ENCODE results near the gene S100A3.
"Not testable (repeated sequence)": the region's sequence is repeated elsewhere in the genome, so short reads cannot be mapped to it uniquely, and the experiment has no call there.

The S100A3 gene

DNA sequence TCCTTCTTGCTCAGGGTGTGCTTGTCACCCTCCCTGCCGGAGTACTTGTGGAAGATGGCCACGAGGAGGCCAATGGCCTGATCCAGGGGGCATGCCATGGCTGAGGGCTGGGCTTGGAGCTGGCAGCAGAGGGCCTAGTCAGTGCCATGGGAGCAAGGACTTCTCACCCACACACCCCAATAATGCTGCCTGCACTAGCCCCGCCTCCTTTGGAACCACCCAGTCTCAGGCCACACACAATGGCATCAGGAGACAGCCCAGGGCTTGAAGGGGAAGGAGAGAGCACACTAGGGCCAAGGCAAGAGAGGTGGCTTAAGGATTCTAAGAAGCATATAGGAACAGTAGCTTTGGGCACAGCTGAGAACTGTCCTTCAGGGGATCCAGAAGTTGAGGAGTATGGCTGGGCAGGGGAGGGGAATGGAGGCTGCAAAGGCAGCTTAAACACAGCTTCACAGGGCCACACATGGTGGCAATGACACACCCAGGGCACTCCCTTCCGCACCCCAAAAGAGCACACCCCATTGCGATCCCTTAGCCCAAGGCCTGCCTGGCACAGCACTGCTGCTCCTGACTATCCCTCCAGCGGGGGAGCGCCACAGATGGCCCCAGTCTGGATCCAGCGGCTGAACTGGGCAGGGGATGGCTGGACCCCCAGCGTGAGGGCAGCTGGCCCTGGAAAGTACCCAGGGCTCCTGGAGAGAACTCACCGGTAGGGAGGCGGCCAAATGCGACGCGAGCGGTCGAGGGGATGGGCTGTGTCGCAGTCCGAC is 13.6 kb downstream of the S100A3 start, which contains the start of gene S100A6:
S100A6 (minus strand) TSS at position 750 of the 770 bp plus-strand sequence; CDS start at position 98, 652 bp downstream.
- peak in 1 of 2 experiments; percentile 51 for DNase-seq (ENCODE audit: low read depth in 2 of 2)

DNA sequence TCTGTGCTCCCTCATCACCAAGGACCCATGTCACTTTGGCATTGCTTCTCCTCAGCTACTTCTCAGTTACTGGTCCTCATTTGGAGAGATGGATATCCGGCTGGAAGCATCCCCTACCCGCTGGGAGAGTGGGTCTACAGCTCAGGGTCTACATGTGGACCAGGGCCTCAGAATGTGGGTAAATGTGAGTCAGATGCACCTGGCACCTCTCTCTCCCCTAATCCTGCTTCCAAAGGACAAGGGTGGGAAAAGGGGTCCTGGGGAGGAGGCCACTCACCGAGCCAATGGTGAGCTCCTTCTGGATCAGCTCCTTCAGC is 14.2 kb downstream of the S100A3 start:
- DNase-seq (ENCODE audit: low read depth in 2 of 2) = no peak

DNA sequence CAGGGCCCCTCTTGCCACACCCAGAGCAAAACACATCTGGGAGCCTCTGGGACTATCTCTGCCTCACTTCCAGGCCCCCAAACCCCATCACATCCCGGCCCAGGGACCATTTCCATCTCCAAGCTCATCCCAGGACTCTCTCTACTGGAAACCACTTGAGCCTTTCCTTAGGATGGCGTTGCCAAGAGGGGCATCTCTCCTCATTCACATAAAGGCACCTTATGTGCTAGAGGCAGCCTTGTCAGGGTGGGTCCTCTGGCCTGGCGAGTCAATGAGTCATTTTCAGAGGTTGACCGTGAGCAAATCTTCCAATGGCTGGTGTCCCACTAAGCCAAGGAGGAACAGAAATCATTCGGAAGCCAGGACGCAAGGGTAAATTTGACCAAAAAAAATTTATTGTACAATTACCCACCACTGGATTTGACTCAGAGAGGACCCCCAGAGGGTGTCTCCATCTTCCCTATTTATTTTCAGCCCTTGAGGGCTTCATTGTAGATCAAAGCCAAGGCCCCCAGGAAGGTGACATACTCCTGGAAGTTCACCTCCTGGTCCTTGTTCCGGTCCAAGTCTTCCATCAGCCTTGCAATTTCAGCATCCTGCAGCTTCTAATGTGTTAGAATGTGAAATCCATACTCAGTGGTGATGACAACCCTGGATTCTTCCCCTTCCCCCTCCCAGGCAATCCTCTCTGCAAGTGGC is 14.7 kb downstream of the S100A3 start:
- DNase-seq (ENCODE audit: low read depth in 2 of 2) = no peak

DNA sequence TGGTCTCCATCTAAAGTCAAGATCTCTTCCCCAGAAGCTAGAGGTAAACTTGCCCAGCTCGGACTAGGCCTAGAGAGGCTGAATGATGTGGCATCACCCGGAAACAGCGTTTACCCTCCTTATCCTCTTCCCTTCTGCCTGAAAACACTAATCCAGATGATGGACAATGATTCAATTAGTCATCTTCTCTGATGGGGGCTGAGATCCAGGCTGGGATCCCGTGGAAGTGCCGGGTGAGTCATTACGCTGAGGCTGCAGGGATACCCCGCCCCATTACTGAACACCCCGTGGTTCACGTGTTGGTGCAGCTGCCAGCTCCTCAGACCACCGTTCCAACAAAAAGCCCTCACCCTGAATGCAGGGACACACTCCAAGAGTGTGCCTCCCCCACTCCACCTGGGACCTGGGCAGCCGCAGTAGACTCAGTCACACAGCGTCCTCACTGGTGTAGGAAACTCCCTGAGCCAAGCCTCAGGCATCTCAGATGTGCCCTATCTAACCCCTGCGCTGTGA is 15.3 kb downstream of the S100A3 start:
- no peak for DNase-seq (ENCODE audit: low read depth in 2 of 2)

DNA sequence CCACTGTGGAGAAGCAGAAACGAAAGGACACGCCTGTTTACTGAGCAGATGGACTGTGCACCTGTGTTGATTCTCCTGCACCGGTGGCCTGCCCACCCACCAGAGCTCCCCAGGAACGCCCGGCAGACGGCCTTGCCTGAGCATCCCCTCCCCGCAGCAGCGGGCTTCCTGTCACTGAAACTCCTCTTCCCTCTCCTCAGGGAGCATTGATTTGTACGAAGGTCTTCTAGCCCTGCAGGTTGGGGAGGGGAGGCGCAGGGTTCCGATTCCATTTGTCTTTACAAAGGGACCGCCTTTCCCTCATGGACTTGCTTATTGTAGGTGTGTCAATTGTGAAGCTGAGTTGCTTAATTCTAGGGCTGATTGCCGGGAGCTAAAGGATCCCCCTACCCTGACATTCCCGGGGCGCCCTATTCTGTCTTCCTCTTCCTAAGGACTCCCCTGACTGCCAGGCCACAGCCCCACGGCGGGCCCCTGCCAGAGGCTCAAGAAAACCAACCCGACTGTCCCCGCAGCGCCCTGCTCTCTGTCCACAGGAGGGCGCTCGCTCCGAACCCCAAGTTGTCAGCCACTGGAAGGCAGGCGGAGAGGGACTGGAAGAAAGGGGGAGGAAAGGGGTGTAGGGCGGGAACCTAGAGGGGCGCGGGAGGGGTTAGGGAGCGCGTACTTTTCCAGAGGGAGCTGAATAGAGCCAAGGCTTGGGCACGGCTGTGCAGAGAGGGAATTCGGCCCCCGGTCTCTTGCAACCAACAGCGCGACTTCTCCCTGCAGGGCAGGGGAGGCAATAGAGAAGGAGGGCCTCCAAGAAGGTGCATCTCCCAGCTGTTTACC is 16.1 kb downstream of the S100A3 start:
- DNase-seq (ENCODE audit: low read depth in 2 of 2) = peak; percentile 59 to 77

DNA sequence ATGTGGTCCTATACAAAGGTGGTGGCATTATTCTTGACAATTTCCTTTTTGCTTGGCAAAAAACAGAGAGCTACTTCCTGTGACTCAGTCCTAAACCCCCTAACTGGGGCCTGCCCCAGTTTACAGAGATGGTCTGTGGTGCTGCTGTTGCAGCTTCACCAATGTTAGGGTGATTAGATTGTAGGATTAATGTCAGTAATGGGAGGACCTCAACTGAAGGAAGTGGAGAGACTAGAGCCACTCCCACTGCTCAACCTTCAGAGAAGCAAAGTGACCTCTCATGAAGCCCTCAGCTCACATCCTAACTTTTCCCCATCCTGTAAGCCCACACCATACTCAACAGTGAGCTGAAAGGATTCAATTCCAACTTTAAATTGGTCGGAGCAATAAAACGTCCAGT is 16.9 kb downstream of the S100A3 start:
- no peak for DNase-seq (ENCODE audit: low read depth in 2 of 2)

DNA sequence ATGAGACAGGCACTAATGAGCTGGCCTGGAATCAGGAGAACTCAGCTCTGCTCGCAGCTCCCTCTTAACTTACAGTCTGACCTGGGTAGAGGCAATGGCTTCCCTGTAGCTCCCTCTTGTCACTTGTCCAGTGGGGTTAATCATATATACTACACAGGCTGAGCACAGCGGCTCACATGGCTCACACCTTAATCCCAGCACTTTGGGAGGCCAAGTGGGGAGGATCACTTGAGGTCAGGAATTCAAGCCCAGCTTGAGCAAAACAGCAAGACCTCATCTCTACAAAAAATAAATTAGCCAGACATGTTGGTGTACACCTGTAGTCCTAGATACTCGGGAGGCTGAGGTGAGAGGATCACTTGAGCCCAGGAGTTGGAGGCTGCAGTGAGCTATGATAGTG is 17.4 kb downstream of the S100A3 start:
- DNase-seq (ENCODE audit: low read depth in 2 of 2) = no peak

DNA sequence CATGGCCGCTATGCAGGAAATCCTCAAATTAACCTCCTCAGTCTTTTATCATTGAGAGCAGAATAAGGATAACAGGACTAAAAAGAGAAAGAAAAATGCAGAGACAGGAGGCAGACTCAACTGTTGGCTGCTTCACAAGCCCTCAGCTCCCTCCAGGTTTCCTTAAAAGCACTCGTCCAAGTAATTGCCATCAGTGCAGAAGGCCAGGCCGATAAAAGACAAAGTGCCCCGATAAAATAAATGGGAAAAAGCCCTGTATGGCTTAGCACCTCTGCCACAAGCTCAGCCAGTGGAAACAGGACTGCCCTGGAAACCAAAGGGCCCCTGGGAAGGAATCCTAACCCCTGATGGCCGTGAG is 21.4 kb downstream of the S100A3 start:
- no peak for DNase-seq (ENCODE audit: low read depth in 2 of 2)

DNA sequence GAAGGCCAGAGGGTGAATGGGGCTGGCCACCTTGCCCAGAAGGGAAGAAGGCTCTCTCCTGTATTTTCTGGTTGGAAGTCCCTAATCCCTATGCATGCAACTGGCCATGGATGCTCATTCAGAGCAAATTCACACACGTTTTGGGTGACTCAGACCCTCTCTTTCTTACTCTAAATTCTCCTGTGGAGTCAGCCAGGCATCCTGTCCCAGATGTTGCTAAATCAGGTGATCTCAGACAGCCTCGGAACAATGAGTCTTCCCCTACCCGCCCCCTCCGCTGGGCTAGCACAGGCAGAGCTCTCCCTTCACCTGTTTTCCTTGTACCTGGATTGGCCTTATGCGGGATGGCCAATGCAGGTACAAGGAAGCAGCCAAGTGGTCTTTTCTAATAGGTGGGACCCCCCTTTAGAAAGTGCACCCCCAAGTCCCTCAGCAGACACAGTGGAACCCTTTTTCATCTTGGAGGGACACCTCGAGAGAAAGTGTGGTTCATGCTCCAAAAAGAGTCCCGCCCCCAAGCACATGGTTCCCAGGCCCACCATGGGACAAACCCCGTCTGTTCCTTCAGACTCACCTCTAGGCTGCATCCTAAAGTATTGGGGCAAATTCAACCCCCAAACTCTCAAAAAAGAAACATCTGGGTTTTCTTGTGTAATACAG is 21.9 kb downstream of the S100A3 start:
- no peak for DNase-seq (ENCODE audit: low read depth in 2 of 2)

DNA sequence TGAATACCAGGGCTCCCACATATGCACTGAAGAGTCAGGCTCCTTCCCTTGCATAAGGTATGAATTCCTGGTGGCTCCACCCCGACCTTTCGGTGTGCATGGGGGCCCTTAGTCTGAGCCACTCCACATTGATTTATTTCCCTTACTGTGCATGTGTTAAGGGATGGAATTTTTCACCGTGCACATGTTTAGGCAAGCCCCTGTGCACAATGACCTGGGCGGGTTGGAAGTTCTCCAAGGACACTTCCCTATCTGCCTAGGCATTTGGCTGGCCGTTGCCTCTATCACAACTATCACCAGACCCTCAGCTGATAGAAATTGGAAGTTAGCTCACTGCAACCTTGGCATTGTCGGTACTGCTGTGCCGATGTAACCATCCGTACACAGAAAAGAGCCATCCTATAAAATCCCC is 22.9 kb downstream of the S100A3 start:
- no peak for DNase-seq (ENCODE audit: low read depth in 2 of 2)

DNA sequence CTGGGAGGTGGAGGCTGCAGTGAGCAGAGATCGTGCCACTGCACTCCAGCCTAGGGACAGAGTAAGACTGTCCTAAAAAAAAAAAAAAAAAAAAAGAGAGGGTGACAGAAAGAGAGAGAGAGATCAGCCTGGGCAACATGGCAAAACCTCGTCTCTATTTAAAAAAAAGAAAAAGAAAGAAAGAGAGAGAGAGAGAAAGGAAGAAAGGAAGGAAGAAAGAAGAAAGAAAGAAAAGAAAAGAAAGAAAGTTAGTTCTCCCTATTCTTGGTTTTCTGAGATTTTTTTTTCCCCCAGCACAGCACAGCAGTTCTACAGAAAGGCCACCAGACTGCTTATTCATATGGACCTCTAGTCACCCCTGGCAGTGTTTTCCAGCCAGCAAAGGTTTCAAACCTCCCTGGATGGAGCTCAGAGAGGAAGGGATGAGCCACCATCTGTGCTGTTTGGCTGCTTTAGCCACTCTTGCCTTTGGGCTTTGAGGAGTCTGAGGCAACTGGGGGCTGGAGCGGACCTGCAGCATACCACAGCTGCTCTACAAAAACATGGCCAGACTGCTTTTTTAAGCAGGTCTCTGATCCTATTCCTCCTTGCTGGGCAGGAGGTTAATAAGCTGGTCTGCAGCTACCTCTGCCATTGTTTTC is 23.9 kb downstream of the S100A3 start:
- no peak for DNase-seq (ENCODE audit: low read depth in 2 of 2)

DNA sequence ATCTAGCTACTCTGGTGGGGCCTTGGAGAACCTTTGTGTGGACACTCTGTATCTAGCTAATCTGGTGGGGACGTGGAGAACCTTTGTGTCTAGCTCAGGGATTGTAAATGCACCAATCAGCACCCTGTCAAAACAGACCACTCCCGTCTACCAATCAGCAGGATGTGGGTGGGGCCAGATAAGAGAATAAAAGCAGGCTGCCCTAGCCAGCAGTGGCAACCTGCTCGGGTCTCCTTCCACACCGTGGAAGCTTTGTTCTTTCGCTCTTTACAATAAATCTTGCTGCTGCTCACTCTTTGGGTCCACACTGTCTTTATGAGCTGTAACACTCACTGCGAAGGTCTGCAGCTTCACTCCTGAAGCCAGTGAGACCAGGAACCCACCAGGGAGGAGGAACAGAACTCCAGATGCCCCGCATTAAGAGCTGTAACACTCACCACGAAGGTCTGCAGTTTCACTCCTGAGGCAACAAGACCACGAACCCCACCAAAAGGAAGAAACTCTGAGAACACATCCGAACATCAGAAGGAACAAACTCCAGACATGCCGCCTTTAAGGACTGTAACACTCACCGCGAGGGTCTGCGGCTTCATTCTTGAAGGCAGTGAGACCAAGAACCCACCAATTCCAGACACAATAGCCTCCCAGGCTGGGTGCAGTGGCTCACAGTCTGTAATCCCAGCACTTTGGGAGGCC is 26.6 kb downstream of the S100A3 start:
- not testable (repeated sequence) for DNase-seq (ENCODE audit: low read depth in 2 of 2)

DNA sequence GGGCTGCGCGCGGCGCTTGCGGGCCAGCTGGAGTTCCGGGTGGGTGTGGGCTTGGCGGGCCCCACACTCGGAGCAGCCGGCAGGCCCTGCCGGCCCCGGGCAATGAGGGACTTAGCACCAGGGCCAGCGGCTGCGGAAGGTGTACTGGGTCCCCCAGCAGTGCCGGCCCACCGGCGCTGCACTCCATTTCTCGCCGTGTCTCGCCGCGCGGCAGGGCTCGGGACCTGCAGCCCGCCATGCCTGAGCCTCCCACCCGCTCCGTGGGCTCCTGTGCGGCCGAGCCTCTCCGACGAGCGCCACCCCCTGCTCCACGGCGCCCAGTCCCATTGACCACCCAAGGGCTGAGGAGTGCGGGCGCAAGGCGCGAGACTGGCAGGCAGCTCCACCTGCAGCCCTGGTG is 27.2 kb downstream of the S100A3 start:
- not testable (repeated sequence) for DNase-seq (ENCODE audit: low read depth in 2 of 2)

DNA sequence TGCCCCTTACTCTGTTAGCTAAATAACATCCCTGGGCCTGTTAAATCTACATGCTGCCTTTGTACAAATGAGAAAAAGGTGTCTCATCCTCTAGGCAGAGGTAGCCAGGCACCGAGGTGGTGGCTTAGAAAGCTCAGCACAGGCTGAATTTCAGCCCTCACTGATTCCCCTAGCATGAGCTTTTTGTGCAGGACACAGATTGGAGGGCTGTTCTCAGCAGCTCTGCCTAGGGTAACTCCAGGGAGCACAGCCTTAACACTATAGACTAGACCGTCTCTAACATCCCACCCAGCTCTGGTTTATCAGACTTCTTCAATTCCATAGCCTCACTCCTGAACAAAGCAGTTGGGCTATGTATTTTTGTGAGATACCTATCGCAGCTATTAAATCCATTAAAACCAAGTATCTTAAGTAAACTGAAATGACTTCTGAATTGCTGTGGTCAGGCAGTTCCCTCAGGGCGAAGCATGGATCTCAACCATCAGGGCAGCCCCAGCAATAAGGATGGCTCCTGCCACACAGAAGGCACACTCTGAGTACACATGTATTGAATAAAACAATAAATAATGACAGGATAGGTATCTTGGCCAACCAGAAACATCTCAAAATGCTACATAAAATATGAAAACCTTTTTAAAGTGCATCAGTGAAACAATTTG is 28.1 kb downstream of the S100A3 start:
- no peak for DNase-seq (ENCODE audit: low read depth in 2 of 2)

DNA sequence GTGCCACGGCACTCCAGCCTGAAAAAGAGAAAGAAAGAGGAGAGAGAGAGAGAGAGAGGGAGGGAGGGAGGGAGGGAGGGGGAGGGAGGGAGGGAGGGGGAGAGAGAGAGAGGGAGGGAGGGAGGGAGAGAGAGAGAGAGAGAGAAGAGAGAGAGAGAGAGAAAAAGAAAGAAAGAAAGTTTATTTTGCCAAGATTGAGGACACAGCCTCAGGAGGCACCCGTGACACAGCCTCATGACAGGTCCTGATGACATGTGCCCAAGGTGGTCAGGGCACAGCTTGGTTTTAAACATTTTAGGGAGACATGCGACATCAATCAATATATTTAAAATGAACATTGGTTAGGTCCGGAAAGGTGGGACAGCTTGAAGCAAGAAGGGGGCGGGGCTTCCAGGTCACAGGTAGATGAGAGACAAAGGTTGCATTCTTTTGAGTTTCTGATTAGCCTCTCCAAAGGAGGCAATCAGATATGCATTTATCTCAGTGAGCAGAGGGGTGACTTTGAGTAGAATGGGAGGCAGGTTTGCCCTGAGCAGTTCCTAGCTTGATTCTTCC is 28.8 kb downstream of the S100A3 start:
- DNase-seq (ENCODE audit: low read depth in 2 of 2) = not testable (repeated sequence)

DNA sequence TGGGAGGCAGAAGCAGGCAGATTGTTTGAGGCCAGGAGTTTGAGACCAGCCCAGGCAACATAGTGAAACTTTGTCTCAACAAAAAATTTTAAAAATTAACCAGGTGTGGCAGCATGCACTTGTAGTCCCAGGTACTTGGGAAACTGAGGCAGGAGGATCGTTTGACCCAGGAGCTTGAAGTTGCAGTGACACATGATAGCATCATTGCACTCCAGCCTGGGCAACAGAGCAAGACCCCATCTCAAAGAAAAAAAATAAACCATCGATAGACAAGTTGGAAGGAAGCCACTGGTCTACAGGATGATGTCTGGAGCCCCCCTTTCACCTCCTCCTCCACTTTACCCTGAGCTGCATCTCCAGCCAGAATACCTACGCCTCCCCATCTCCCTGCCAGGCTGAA is 29.8 kb downstream of the S100A3 start:
- no peak for DNase-seq (ENCODE audit: low read depth in 2 of 2)

DNA sequence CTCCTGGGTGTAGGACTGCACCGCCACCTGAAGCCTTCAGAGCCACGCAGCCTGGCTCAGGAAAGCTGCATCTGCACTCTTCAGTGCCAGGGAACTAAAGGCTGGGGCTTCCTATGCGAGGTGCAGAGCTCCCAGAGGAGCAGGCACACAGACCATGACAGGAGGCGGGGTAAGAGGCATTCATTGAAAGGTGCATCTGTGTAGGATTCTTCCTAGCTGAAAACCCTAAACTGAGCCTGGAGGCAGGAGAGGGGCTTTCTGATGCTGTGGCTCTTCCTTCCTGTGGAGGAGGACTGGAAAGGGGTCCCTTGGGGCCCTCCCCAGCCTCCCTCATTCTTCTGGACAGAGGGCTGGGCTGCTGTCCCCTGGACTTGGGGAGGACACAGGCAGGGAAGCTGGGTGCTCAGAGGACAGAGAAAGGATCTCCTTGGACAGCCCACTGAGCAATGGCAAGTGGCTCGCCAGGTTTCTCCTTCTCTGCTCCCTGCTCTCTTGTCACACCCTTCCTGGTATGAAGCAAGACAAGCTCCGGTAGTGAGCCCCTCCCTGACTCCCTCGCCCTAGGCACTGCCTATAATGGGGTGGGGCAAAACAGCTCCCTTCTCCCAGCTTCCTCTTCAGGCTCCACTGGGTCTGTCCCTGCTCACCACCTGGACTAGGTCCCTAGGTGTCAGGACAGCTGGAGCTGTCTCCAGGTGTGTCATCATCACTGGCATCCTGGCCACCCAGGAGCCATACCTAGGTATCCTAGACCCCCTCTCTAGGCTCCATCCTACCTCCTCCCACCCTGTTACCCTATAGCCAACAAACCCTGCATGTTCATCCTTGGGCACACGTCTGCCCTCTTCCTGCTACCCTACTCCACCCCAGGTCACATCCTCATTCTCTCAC is 33.3 kb downstream of the S100A3 start:
- no peak for DNase-seq (ENCODE audit: low read depth in 2 of 2)

DNA sequence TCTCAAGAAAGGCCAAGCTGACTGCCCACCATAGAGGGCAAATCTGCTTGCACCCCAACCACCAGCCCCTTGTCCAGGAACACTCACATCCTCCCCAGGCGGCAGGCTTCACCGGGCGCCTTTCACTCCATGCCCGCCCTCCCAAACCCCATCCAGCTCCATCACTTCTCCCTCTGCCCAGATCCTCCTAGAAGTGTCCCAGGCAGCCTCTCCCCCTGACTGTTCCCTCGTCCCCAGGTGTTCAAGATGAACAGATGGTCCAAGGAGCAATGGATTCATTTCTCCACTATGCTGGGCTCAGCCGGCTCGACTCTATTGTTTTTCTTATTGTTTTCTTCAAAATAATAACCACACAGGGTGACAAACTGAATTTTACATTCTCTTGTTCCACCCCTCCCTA is 35.4 kb downstream of the S100A3 start:
- no peak for DNase-seq (ENCODE audit: low read depth in 2 of 2)

DNA sequence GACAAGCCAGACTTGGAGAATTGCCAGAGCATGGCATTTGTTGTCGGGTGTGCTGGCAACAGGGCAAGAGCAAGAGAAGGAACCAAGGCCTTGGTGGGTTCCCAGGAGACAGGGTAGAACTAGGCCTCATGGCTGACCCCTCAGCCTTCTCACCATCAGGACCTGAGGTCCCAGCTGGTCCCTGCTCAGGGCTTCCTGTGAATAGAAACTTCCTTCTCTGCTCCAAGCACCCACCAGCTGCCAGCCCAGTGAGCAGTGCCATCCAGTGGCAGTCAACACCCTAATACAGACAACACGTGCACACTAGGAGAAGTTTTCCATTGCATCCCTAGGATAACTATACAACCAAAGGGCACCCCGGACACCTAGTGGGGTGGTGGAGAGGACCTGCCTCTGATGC is 36.0 kb downstream of the S100A3 start:
- DNase-seq (ENCODE audit: low read depth in 2 of 2) = no peak

All from stimulated activated CD4-positive, alpha-beta T cell treated with anti-CD3 and anti-CD28 coated beads, Interleukin-12 subunit alpha, Interleukin-12 subunit beta, amount 100 ng/mL, for 24 hours (primary cell).